Measurements from ENCODE around the gene RBPJ.
A peak's percentile ranks its signal among the peaks of the same experiment; 100 is the strongest.
"Not testable (repeated sequence)": the region's sequence is repeated elsewhere in the genome, so short reads cannot be mapped to it uniquely, and the experiment has no call there.

The RBPJ gene

DNA sequence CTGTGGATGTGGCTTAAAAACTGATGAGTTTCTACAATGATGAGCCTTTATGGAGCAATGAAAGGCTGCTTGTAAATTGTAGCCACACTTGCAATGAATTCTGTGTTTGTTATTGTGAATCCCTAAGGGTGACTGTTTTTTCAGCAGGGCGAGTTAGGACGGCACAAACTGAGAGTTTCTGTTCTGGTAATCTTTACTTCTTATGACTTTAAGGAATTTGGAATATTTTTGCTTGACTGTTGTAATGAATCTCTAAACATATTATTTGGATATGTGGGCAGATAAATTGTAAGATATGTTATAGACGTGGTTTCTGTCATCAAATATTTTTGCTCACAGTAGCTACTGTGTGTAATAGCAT, 22.2 kb downstream of the RBPJ start:
- no peak for DNase-seq

DNA sequence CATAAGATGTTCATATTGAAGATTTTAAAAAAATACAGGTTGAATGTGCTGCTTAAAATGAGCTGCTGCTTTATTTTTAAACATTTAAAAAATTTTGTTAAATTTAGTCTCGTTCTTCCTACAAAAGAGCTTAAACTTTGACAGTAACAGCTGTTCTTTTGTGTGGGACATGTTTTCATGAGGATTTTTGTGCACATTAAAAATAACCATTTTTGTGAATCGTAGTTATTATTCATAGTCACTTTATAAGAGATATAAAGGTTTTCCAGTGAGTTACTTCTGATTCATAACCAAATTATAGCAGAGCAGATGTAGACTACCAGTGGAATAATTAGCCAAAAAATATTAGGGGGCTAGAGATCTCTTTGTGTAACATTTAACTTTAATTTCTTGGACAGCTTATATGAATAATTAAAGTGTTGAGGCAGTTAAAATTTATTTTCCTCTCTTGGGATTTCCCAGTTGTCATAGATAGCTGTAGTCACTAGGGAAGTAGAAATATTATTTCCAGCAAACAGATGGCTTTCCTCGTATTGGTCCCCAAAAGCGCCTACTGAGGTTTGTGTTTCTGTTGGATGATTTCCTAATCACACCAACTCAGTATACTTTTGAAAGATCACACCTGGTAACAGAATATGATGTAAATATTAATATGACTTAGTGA, 24.2 kb downstream of the RBPJ start:
- DNase-seq: peak; percentile 5

DNA sequence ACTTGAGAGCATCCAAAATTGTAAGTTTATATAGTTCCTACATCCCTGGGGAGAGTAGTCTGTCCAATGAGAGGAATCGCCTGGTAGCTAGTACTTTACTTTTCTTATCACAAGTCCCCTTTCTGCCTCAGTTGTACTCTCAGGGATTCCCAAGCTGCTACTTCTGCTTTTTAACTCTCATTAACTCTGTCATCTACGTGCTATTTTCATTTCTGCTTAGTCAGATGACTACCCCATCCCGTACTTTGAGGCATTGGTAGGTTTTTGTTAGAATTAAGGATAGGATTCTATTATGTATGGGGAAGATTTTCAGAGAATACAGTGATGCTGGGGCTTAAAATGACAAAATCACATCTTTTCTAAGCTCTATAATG, 24.7 kb downstream of the RBPJ start:
- DNase-seq: no peak

DNA sequence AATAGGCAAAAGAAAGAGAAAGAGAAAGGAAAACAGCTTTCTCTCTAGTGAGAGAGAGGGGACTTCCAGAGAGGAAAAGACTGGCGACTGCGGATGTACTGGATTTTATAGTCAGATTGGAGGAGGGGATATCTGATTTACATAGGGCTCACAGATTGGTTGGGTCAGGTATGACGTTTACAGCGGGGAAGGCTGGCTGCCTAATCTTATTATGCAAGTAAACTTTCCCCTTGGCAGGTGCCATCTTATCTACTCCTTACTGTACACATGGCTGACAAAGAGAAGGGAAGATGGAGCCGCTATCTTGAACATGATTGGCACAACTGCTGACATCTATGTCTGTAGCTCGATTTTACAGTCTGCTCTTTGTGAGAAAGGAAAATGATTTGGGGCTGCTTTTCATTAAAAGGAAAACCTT, 25.4 kb downstream of the RBPJ start:
- no peak for DNase-seq

DNA sequence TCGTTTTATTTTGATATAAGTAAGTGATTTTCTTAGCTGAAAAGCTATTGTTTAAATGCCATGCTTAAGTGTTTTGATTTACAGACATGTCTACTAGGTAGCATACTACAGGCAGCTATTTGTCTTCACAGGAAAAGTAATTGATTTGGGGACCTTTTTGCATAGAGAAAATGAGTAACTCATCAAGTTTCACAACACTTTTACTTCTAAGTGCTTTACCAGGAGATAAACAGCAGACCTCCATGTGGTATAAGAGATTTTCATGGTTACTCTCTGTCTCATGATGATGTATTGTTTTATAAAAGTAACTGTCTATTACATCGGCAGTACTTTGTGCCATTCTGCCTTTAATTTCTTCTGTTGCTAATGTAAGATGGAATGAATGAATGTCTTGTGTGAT, 28.7 kb downstream of the RBPJ start:
- DNase-seq: no peak

DNA sequence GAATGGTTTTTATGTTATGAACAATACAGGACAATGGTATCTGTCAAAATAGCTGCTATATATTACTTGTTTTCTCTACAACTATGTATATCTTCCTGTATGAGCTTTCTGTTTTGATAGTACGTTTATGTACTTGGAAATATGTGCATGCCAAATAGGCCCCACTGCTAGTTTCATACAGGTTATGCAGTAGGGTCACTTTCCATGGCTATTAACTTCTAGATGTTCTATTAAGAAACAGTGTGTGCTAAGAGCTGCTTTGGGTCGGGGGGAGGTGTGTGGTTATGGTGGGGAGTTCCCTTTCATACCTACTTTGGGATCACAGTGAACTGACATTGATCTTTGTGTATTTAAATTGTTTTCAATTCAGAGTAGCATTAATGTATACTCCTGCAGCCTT, 30.9 kb downstream of the RBPJ start:
- no peak for DNase-seq

GRCh38 chr4:26354491-26354890, 33.7 kb downstream of the RBPJ start:
- no peak for DNase-seq

GRCh38 chr4:26355392-26356052, 34.7 kb downstream of the RBPJ start:
- no peak for DNase-seq

- DNase-seq: no peak
Measured at GRCh38 chr4:26356081-26356501, 35.3 kb downstream of the RBPJ start.

GRCh38 chr4:26359521-26359920, 38.7 kb downstream of the RBPJ start:
- DNase-seq: not testable (repeated sequence)

GRCh38 chr4:26360273-26360672, 39.5 kb downstream of the RBPJ start:
- DNase-seq: no peak

DNA sequence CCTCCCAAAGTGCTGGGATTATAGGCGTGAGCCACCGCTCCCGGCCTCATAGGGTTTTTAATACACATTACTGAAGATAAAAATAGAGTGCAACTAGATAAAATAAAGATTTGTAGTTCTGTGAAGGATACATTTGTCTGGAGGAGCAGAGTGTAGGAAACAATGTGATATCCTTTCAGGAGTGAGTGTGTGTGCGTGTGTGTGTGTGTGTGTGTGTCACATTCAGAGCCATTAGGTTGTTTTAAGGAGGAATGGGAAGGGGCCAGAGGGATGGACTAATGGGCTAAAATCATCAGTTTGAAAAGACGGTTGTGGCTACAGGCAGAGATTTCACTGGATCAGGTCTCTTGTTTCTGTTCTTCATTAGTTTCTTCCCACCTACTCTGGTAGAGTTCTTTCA, 40.0 kb downstream of the RBPJ start:
- DNase-seq: no peak

DNA sequence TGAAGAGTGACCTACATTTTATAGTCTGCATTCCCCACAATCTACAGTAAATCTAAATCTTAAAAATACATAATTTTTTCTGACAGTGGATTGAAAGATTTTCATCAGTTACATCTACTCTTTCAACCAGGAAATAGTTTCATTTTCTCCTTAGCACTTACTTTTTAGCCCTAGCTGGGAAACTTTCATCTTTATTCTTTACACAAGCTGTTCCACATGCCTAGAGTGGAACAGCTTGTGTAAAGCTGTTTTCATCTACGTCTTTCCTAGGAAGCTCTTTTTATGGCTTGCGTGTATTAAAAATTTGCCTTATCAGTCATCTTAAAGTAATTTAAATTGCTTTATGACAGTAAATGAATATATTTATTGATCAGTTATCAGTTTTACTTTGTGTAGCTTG, 40.5 kb downstream of the RBPJ start:
- no peak for DNase-seq

- DNase-seq: no peak
Measured at GRCh38 chr4:26362745-26363439, 42.1 kb downstream of the RBPJ start.

- no peak for DNase-seq
Measured at GRCh38 chr4:26365537-26366150, 44.8 kb downstream of the RBPJ start.

DNA sequence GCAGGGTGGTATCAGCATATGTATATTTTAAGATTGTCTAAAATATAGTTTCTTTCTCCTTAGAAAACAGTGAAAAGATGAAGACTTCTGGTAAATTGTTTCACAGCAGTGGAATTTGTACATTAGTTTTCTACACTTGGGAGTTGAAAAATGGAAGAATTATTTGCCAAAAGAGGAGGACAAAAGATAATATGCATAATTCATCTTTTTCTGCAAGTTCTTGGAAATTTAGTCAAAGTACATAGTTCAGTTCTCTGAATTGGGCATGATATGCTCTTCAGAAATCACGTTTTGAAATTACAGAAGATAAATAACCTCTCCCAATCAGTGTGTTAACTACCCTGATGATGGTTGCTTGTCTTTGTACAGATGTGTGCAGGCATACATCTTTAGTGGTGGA, 47.0 kb downstream of the RBPJ start:
- DNase-seq: no peak

GRCh38 chr4:26368685-26369084, 47.9 kb downstream of the RBPJ start:
- DNase-seq: no peak

DNA sequence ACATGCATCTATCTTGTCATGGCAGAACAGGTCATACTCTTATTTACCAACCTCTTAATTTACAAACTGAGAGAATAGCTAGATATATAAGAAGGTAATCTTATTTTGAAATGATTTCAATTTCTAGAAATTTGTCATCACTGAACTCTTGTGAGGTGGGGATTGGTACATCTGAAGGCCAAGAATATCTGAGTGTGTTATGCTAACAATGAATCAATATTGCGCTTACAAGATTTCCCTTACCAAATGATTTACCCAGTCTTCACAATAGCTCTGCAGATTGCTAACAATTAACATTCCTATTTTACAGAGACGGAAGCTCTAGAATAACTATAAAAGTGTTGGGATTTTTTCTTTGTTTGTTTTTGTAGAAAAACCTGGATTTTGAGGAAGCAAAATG, 48.3 kb downstream of the RBPJ start:
- no peak for DNase-seq

DNA sequence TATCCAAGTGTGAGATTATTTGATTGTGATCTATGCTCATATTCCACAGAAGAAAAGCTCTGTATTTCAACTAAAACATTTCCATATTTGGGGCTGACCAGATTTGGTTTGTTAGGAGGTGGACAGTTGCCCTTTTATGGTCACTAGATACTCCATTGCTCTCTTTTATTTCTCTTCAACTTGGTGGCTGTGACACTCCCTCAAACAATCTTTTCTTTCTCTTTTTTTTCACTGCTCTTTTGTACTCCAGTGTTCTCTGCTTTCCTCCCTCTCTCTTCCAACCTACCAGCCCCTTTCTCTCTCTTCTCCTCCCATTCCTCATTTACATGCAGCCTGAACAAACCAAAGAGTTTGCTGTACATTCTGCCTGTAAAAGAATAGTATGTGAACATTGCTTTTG, 48.8 kb downstream of the RBPJ start:
- no peak for DNase-seq

DNA sequence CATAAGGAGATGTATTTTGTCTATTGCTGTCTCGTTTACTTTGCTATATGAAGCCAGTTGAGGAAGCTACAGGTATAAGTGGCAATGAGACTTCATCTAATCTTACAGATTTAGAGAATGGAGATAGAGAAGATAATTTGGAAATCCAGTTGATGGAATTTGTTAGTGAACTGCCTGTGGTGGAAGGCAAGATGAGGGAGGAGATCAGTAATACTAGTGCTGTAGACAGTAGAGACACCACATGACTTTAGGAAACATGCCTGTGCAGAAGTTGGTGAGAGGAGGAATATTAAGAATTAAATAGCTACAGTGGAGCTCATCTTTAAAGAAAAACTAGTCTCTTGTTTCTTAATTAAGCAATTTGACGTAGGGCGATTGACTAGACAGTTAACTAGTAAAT, 51.3 kb downstream of the RBPJ start:
- no peak for DNase-seq

GRCh38 chr4:26372525-26373172, 51.8 kb downstream of the RBPJ start:
- no peak for DNase-seq

GRCh38 chr4:26375551-26375950, 54.7 kb downstream of the RBPJ start:
- no peak for DNase-seq

All from NCI-H2171 (cell line).